Esophagus (tissue), 2 donors: ENCODE data around the gene ADIPOR2. TPM values are rescaled to one million over a fixed set of nuclear protein-coding genes. Genes with fewer than 3 reads are reported as not detected.

Experiments used
- H3K27ac ChIP-seq, 2 donors: one replicate each; pipeline ENCODE4 v1.5.1; 2013; ENCODE audit warnings: low read depth in 2 of 2, mild to moderate bottlenecking in 2 of 2, inconsistent platforms in 1 of 2, low read length in 1 of 2, moderate library complexity in 1 of 2
- H3K27me3 ChIP-seq, 2 donors: one replicate each; pipeline ENCODE4 v1.6.1; 2013; ENCODE audit warnings: low read length in 2 of 2, control low read depth in 1 of 2, mild to moderate bottlenecking in 1 of 2; ENCODE audit not compliant: insufficient read depth in 2 of 2, control insufficient read depth in 1 of 2
- H3K36me3 ChIP-seq, 2 donors: one replicate each; pipeline ENCODE4 v1.6.1; 2013; ENCODE audit warnings: low read length in 1 of 2; ENCODE audit not compliant: control insufficient read depth in 2 of 2, insufficient read depth in 2 of 2
- H3K4me1 ChIP-seq, 2 donors: one replicate each; pipeline ENCODE4 v1.6.1; 2013; ENCODE audit warnings: low read length in 1 of 2; ENCODE audit not compliant: control insufficient read depth in 2 of 2, insufficient read depth in 2 of 2
- H3K4me3 ChIP-seq, 2 donors: one replicate each; pipeline ENCODE4 v1.5.1; 2013; ENCODE audit warnings: low read length in 2 of 2, mild to moderate bottlenecking in 2 of 2, low read depth in 1 of 2, moderate library complexity in 1 of 2
- H3K9me3 ChIP-seq, 2 donors: one replicate each; pipeline ENCODE4 v1.6.1; 2013; ENCODE audit warnings: mild to moderate bottlenecking in 2 of 2, low read depth in 1 of 2, low read length in 1 of 2, moderate library complexity in 1 of 2; ENCODE audit not compliant: control insufficient read depth in 2 of 2, insufficient read depth in 1 of 2
- WGBS, 2 donors: extraction: QIAGEN DNeasy Blood & Tissue Kit; methylation state at CpG; one replicate each; pipeline ENCODE4 v1.1.7; 2013; 5-methylcytosine and 5-hydroxymethylcytosine counted together
- polyA plus RNA-seq, 2 donors: library from polyadenylated mRNA; stranded (reverse); fragments of 200-250 nt; gene quantifications; one replicate each; pipeline ENCODE4 v1.2.3, GENCODE V29; 2013
- donor health status: healthy with polysubstance abuse.
- donor health status: Bipolar disorder and iron deficiency.

Gene ADIPOR2
- polyA plus RNA-seq, 2 donors, result 29.9 to 33.7 TPM

- Histone ChIP-seq H3K4me3 (no peak overlapping the region), H3K9me3 (no peaks in the 10 kb centered on the region), H3K4me1 (no peaks in the 10 kb centered on the region), H3K27ac (no peak overlapping the region), H3K27me3 (no peaks in the 10 kb centered on the region), H3K36me3 (peaks cover 0 to 4% of the 10 kb centered on the region in 2 donors)
- 28 to 35% methylated on average over 5 of the region's 5 CpGs for WGBS, 2 donors
These were observed 40.5 kb upstream of the ADIPOR2 start for GRCh38 chr12:1650260-1650977.

GRCh38 chr12:1650978-1651361, 39.9 kb upstream of the ADIPOR2 start:
- Histone ChIP-seq H3K4me3 (no peak overlapping the region), H3K4me1 (no peaks in the 10 kb centered on the region), H3K9me3 (no peaks in the 10 kb centered on the region), H3K27ac (no peak overlapping the region), H3K27me3 (no peaks in the 10 kb centered on the region), H3K36me3 (no peaks in the 10 kb centered on the region)
- 52 to 53% methylated on average over 6 of the region's 6 CpGs for WGBS, 2 donors

- H3K4me1 ChIP-seq, result peaks cover 0 to 2% of the 10 kb centered on the region in 2 donors
- H3K27ac ChIP-seq, result no peak overlapping the region
- no peaks in the 10 kb centered on the region for H3K9me3 ChIP-seq
- no peak overlapping the region for H3K4me3 ChIP-seq
- H3K36me3 ChIP-seq, result no peaks in the 10 kb centered on the region
- no peaks in the 10 kb centered on the region for H3K27me3 ChIP-seq
These were observed 38.9 kb upstream of the ADIPOR2 start for GRCh38 chr12:1651946-1652345.

- peaks cover 0 to 5% of the 10 kb centered on the region in 2 donors for H3K4me1 ChIP-seq
- no peaks in the 10 kb centered on the region for H3K9me3 ChIP-seq
- H3K4me3 ChIP-seq, result no peak overlapping the region
- no peaks in the 10 kb centered on the region for H3K27me3 ChIP-seq
- 54 to 66% methylated on average over 6 of the region's 6 CpGs for WGBS, 2 donors
- H3K36me3 ChIP-seq, result no peaks in the 10 kb centered on the region
- H3K27ac ChIP-seq, result peak overlapping the region; percentile 64 to 81
These were observed 35.6 kb upstream of the ADIPOR2 start for GRCh38 chr12:1655225-1655788.

- Histone ChIP-seq H3K4me3 (no peak overlapping the region), H3K4me1 (peaks cover 0 to 9% of the 10 kb centered on the region in 2 donors), H3K36me3 (no peaks in the 10 kb centered on the region), H3K27ac (peak overlapping the region; percentile 29 to 61), H3K9me3 (no peaks in the 10 kb centered on the region), H3K27me3 (no peaks in the 10 kb centered on the region)
- WGBS, 2 donors, result 65 to 77% methylated on average over 12 of the region's 12 CpGs
These were observed 34.0 kb upstream of the ADIPOR2 start for GRCh38 chr12:1656902-1657301.

- Histone ChIP-seq H3K27ac (peak overlapping the region; percentile 29 to 59), H3K36me3 (no peaks in the 10 kb centered on the region), H3K4me1 (peaks cover 1 to 9% of the 10 kb centered on the region in 2 donors), H3K27me3 (no peaks in the 10 kb centered on the region), H3K4me3 (no peak overlapping the region), H3K9me3 (no peaks in the 10 kb centered on the region)
- WGBS, 2 donors, result 27 to 56% methylated on average over 1 of the region's 1 CpG
These were observed 33.2 kb upstream of the ADIPOR2 start for GRCh38 chr12:1657688-1658087.

- Histone ChIP-seq H3K4me1 (peaks cover 4 to 9% of the 10 kb centered on the region in 2 donors), H3K27me3 (no peaks in the 10 kb centered on the region), H3K9me3 (no peaks in the 10 kb centered on the region), H3K27ac (peak overlapping the region; percentile 91 to 97), H3K4me3 (no peak overlapping the region), H3K36me3 (no peaks in the 10 kb centered on the region)
- WGBS, 2 donors, result 34 to 44% methylated on average over 17 to 18 of the region's 20 CpGs
These were observed 30.3 kb upstream of the ADIPOR2 start for GRCh38 chr12:1660304-1661187.

GRCh38 chr12:1661553-1662335, 29.1 kb upstream of the ADIPOR2 start:
- H3K9me3 ChIP-seq, result no peaks in the 10 kb centered on the region
- no peaks in the 10 kb centered on the region for H3K36me3 ChIP-seq
- peak overlapping the region; percentile 34 to 41 for H3K4me3 ChIP-seq
- H3K27me3 ChIP-seq, result no peaks in the 10 kb centered on the region
- WGBS, 2 donors, result 3 to 8% methylated on average over 36 to 63 of the region's 69 CpGs
- peak overlapping the region; percentile 91 to 99 for H3K27ac ChIP-seq
- H3K4me1 ChIP-seq, result peaks cover 4 to 8% of the 10 kb centered on the region in 2 donors
